Ishikawa (cell line): ENCODE measurements around the gene ERP44.

Experiments
- CEBPB ChIP-seq: IDR thresholded peaks from 2 replicates; pipeline ENCODE4 v1.6.1; 2012
- CREB1 ChIP-seq: IDR thresholded peaks from 2 replicates; pipeline ENCODE4 v1.6.1; 2012; ENCODE audit warnings: low read depth
- EGR1 ChIP-seq: IDR thresholded peaks from 2 replicates; pipeline ENCODE4 v1.6.1; 2012
- EP300 ChIP-seq: IDR thresholded peaks from 2 replicates; pipeline ENCODE4 v1.6.1; 2012; ENCODE audit warnings: borderline replicate concordance
- FOXM1 ChIP-seq: IDR thresholded peaks from 2 replicates; pipeline ENCODE4 v1.6.1; 2012; ENCODE audit warnings: low read depth, borderline replicate concordance
- MAX ChIP-seq: IDR thresholded peaks from 2 replicates; pipeline ENCODE4 v1.6.1; 2012
- NFIC ChIP-seq: IDR thresholded peaks from 2 replicates; pipeline ENCODE4 v1.6.1; 2012
- RAD21 ChIP-seq: IDR thresholded peaks from 2 replicates; pipeline ENCODE4 v1.6.1; 2012; ENCODE audit warnings: low read depth
- REST ChIP-seq: IDR thresholded peaks from 2 replicates; pipeline ENCODE4 v1.6.1; 2012; ENCODE audit warnings: low read depth, mild to moderate bottlenecking
- TAF1 ChIP-seq: IDR thresholded peaks from 2 replicates; pipeline ENCODE4 v1.6.1; 2012; ENCODE audit warnings: low read depth, mild to moderate bottlenecking
- TCF12 ChIP-seq: IDR thresholded peaks from 2 replicates; pipeline ENCODE4 v1.6.1; 2012; ENCODE audit warnings: low read depth
- TEAD4 ChIP-seq: IDR thresholded peaks from 2 replicates; pipeline ENCODE4 v1.6.1; 2012
- USF1 ChIP-seq: IDR thresholded peaks from 2 replicates; pipeline ENCODE4 v1.6.1; 2012
- YY1 ChIP-seq: IDR thresholded peaks from 2 replicates; pipeline ENCODE4 v1.6.1; 2012; ENCODE audit warnings: low read depth
- ZBTB7A ChIP-seq: IDR thresholded peaks from 2 replicates; pipeline ENCODE4 v1.6.1; 2012; ENCODE audit warnings: low read depth

The ERP44 gene

GRCh38 chr9:100106616-100107015 is 7.8 kb upstream of the ERP44 start:
- no peak for TF ChIP-seq TCF12
- TF ChIP-seq CEBPB = no peak
- no peak for TF ChIP-seq EGR1
- TF ChIP-seq TEAD4 = no peak
- TF ChIP-seq REST = no peak
- TF ChIP-seq FOXM1 = no peak

- TF ChIP-seq TCF12 = no peak
- TF ChIP-seq FOXM1 = no peak
- no peak for TF ChIP-seq EGR1
- no peak for TF ChIP-seq REST
- no peak for TF ChIP-seq USF1
- TF ChIP-seq CREB1 = no peak
- TF ChIP-seq TEAD4 = no peak
- TF ChIP-seq RAD21 = no peak
- TF ChIP-seq NFIC = no peak
- TF ChIP-seq MAX = no peak
- no peak for TF ChIP-seq TAF1
Measured at GRCh38 chr9:100105861-100106260, 7.1 kb upstream of the ERP44 start.

- TF ChIP-seq FOXM1 (no peak), TCF12 (no peak), REST (no peak), USF1 (no peak), EP300 (no peak), NFIC (no peak), CREB1 (no peak), MAX (no peak), RAD21 (no peak), TEAD4 (no peak), EGR1 (no peak)
Measured at GRCh38 chr9:100104314-100104713, 5.5 kb upstream of the ERP44 start.

GRCh38 chr9:100101608-100102007 is 2.8 kb upstream of the ERP44 start:
- no peak for TF ChIP-seq REST
- TF ChIP-seq EGR1 = no peak
- TF ChIP-seq TCF12 = no peak
- no peak for TF ChIP-seq TAF1
- no peak for TF ChIP-seq CEBPB
- no peak for TF ChIP-seq MAX
- TF ChIP-seq ZBTB7A = no peak
- no peak for TF ChIP-seq RAD21
- no peak for TF ChIP-seq FOXM1
- TF ChIP-seq YY1 = no peak
- no peak for TF ChIP-seq EP300
- TF ChIP-seq NFIC = no peak
- no peak for TF ChIP-seq USF1
- TF ChIP-seq CREB1 = no peak
- no peak for TF ChIP-seq TEAD4
